Esophagus (tissue), 2 donors: ENCODE results near the gene POLR3C. TPM values are rescaled to one million over a fixed set of nuclear protein-coding genes. Genes with fewer than 3 reads are reported as not detected.

Experiments
- H3K27ac ChIP-seq, 2 donors: one replicate each; pipeline ENCODE4 v1.5.1; 2013; ENCODE audit warnings: low read depth in 2 of 2, mild to moderate bottlenecking in 2 of 2, inconsistent platforms in 1 of 2, low read length in 1 of 2, moderate library complexity in 1 of 2
- H3K27me3 ChIP-seq, 2 donors: one replicate each; pipeline ENCODE4 v1.6.1; 2013; ENCODE audit warnings: low read length in 2 of 2, control low read depth in 1 of 2, mild to moderate bottlenecking in 1 of 2; ENCODE audit not compliant: insufficient read depth in 2 of 2, control insufficient read depth in 1 of 2
- H3K36me3 ChIP-seq, 2 donors: one replicate each; pipeline ENCODE4 v1.6.1; 2013; ENCODE audit warnings: low read length in 1 of 2; ENCODE audit not compliant: control insufficient read depth in 2 of 2, insufficient read depth in 2 of 2
- H3K4me1 ChIP-seq, 2 donors: one replicate each; pipeline ENCODE4 v1.6.1; 2013; ENCODE audit warnings: low read length in 1 of 2; ENCODE audit not compliant: control insufficient read depth in 2 of 2, insufficient read depth in 2 of 2
- H3K4me3 ChIP-seq, 2 donors: one replicate each; pipeline ENCODE4 v1.5.1; 2013; ENCODE audit warnings: low read length in 2 of 2, mild to moderate bottlenecking in 2 of 2, low read depth in 1 of 2, moderate library complexity in 1 of 2
- H3K9me3 ChIP-seq, 2 donors: one replicate each; pipeline ENCODE4 v1.6.1; 2013; ENCODE audit warnings: mild to moderate bottlenecking in 2 of 2, low read depth in 1 of 2, low read length in 1 of 2, moderate library complexity in 1 of 2; ENCODE audit not compliant: control insufficient read depth in 2 of 2, insufficient read depth in 1 of 2
- WGBS, 2 donors: extraction: QIAGEN DNeasy Blood & Tissue Kit; methylation state at CpG; one replicate each; pipeline ENCODE4 v1.1.7; 2013; 5-methylcytosine and 5-hydroxymethylcytosine counted together
- polyA plus RNA-seq, 2 donors: library from polyadenylated mRNA; stranded (reverse); fragments of 200-250 nt; gene quantifications; one replicate each; pipeline ENCODE4 v1.2.3, GENCODE V29; 2013
- donor health status: healthy with polysubstance abuse.
- donor health status: Bipolar disorder and iron deficiency.

The POLR3C gene
- polyA plus RNA-seq, 2 donors = 9.0 to 15.1 TPM

- no peaks in the 10 kb centered on the region for H3K9me3 ChIP-seq
- 0 to 1% methylated on average over 40 to 41 of the region's 41 CpGs for WGBS, 2 donors
- H3K27ac ChIP-seq = peak overlapping the region; percentile 91 to 98
- peak overlapping the region; percentile 87 to 88 for H3K4me3 ChIP-seq
- peaks cover 0 to 4% of the 10 kb centered on the region in 2 donors for H3K4me1 ChIP-seq
- H3K36me3 ChIP-seq = peaks cover 5 to 14% of the 10 kb centered on the region in 2 donors
- no peaks in the 10 kb centered on the region for H3K27me3 ChIP-seq
Observed at GRCh38 chr1:145859491-145860023, 35.6 kb downstream of the POLR3C start.

GRCh38 chr1:145863282-145864018, 39.5 kb downstream of the POLR3C start:
- no peak overlapping the region for H3K27ac ChIP-seq
- no peaks in the 10 kb centered on the region for H3K27me3 ChIP-seq
- H3K4me3 ChIP-seq = no peak overlapping the region
- no peaks in the 10 kb centered on the region for H3K9me3 ChIP-seq
- WGBS, 2 donors = 74 to 76% methylated on average over 5 of the region's 5 CpGs
- peaks cover 0 to 2% of the 10 kb centered on the region in 2 donors for H3K36me3 ChIP-seq
- H3K4me1 ChIP-seq = peaks cover 0 to 4% of the 10 kb centered on the region in 2 donors

- no peak overlapping the region for H3K27ac ChIP-seq
- H3K36me3 ChIP-seq = peaks cover 0 to 2% of the 10 kb centered on the region in 2 donors
- no peak overlapping the region for H3K4me3 ChIP-seq
- peaks cover 0 to 2% of the 10 kb centered on the region in 2 donors for H3K4me1 ChIP-seq
- H3K27me3 ChIP-seq = no peaks in the 10 kb centered on the region
- no peaks in the 10 kb centered on the region for H3K9me3 ChIP-seq
- WGBS, 2 donors = 77 to 80% methylated on average over 4 of the region's 4 CpGs
Observed at GRCh38 chr1:145868232-145868631, 44.2 kb downstream of the POLR3C start.

- no peaks in the 10 kb centered on the region for H3K27me3 ChIP-seq
- peaks cover 0 to 2% of the 10 kb centered on the region in 2 donors for H3K4me1 ChIP-seq
- peaks cover 0 to 8% of the 10 kb centered on the region in 2 donors for H3K36me3 ChIP-seq
- H3K4me3 ChIP-seq = peak overlapping the region; percentile 11 to 22
- H3K9me3 ChIP-seq = no peaks in the 10 kb centered on the region
- 29 to 31% methylated on average over 46 to 47 of the region's 47 CpGs for WGBS, 2 donors
- peak overlapping the region; percentile 71 to 75 for H3K27ac ChIP-seq
Observed at GRCh38 chr1:145871994-145872924, 48.3 kb downstream of the POLR3C start.

- peaks cover 0 to 6% of the 10 kb centered on the region in 2 donors for H3K36me3 ChIP-seq
- no peaks in the 10 kb centered on the region for H3K27me3 ChIP-seq
- 94% methylated on average over 12 of the region's 12 CpGs for WGBS, 2 donors
- H3K27ac ChIP-seq = no peak overlapping the region
- H3K4me1 ChIP-seq = peaks cover 3 to 9% of the 10 kb centered on the region in 2 donors
- H3K9me3 ChIP-seq = peaks cover 0 to 2% of the 10 kb centered on the region in 2 donors
- H3K4me3 ChIP-seq = no peak overlapping the region
Observed at GRCh38 chr1:145874646-145875045, 50.6 kb downstream of the POLR3C start.

- Histone ChIP-seq H3K36me3 (peaks cover 0 to 6% of the 10 kb centered on the region in 2 donors), H3K27me3 (no peaks in the 10 kb centered on the region), H3K9me3 (peaks cover 0 to 2% of the 10 kb centered on the region in 2 donors), H3K4me3 (no peak overlapping the region), H3K4me1 (peaks cover 3 to 8% of the 10 kb centered on the region in 2 donors), H3K27ac (peak overlapping the region; percentile 65 to 97)
- WGBS, 2 donors = 70 to 77% methylated on average over 7 of the region's 7 CpGs
Observed at GRCh38 chr1:145877923-145878486, 54.0 kb downstream of the POLR3C start.

- Histone ChIP-seq H3K27ac (peak overlapping the region; percentile 82 to 97), H3K4me3 (no peak overlapping the region), H3K36me3 (peaks cover 0 to 6% of the 10 kb centered on the region in 2 donors), H3K4me1 (peaks cover 3 to 8% of the 10 kb centered on the region in 2 donors), H3K27me3 (no peaks in the 10 kb centered on the region), H3K9me3 (peaks cover 0 to 2% of the 10 kb centered on the region in 2 donors)
- 66 to 77% methylated on average over 2 of the region's 2 CpGs for WGBS, 2 donors
Observed at GRCh38 chr1:145878724-145879123, 54.7 kb downstream of the POLR3C start.

GRCh38 chr1:145879775-145880174, 55.8 kb downstream of the POLR3C start:
- H3K36me3 ChIP-seq = peaks cover 0 to 4% of the 10 kb centered on the region in 2 donors
- 57% methylated on average over 5 of the region's 5 CpGs for WGBS, 2 donors
- H3K27me3 ChIP-seq = no peaks in the 10 kb centered on the region
- peaks cover 0 to 2% of the 10 kb centered on the region in 2 donors for H3K9me3 ChIP-seq
- H3K4me1 ChIP-seq = peaks cover 3 to 8% of the 10 kb centered on the region in 2 donors
- no peak overlapping the region for H3K4me3 ChIP-seq
- H3K27ac ChIP-seq = peak overlapping the region; percentile 82 to 91

GRCh38 chr1:145884675-145885074, 60.7 kb downstream of the POLR3C start:
- H3K27ac ChIP-seq = peak overlapping the region in 1 of 2 donors; percentile 26
- peaks cover 0 to 4% of the 10 kb centered on the region in 2 donors for H3K4me1 ChIP-seq
- 96% methylated on average over 1 of the region's 1 CpG for WGBS, 2 donors
- H3K36me3 ChIP-seq = no peaks in the 10 kb centered on the region
- no peaks in the 10 kb centered on the region for H3K9me3 ChIP-seq
- peak overlapping the region in 1 of 2 donors; percentile 60 for H3K4me3 ChIP-seq
- H3K27me3 ChIP-seq = no peaks in the 10 kb centered on the region
